ENCODE results near the gene CLDN6.
A peak's percentile ranks its signal among the peaks of the same experiment; 100 is the strongest.

Gene CLDN6

GRCh38 chr16:3008690-3009037 lies 9.3 kb downstream of the CLDN6 start:
- Histone ChIP-seq H3K4me1 (ENCODE audit: control insufficient read depth, low read depth, low read length) (peaks cover 23% of the 10 kb centered on the region), H3K27ac (ENCODE audit: low read depth, low read length) (peak overlapping the region; percentile 53), H3K4me3 (ENCODE audit: low read length) (no peak overlapping the region), H3K79me2 (ENCODE audit: control insufficient read depth, insufficient read depth, low read length) (no peaks in the 10 kb centered on the region), H3K56ac (ENCODE audit: low read length) (peak overlapping the region; percentile 78), H3K36me3 (ENCODE audit: control insufficient read depth, insufficient read depth, low read length) (no peaks in the 10 kb centered on the region), H3K23ac (ENCODE audit: low read length) (no peak overlapping the region), H3K27me3 (ENCODE audit: insufficient read depth, low read length, poor library complexity) (no peaks in the 10 kb centered on the region), H4K5ac (ENCODE audit: low read length) (no peak overlapping the region), H3K9ac (ENCODE audit: low read length) (peak overlapping the region; percentile 2), H2BK5ac (ENCODE audit: low read length) (peak overlapping the region; percentile 82), H3K4me2 (ENCODE audit: low read length) (no peak overlapping the region), H3K4ac (ENCODE audit: low read depth, low read length) (no peak overlapping the region), H2BK120ac (ENCODE audit: low read depth, low read length) (no peak overlapping the region), H3K79me1 (ENCODE audit: low read length) (no peaks in the 10 kb centered on the region), H2AK5ac (ENCODE audit: low read length) (peak overlapping the region; percentile 25), H4K8ac (ENCODE audit: low read depth, low read length) (no peak overlapping the region), H3K18ac (ENCODE audit: low read length) (peak overlapping the region; percentile 19), H2BK15ac (replicated peaks; ENCODE audit: low read depth) (no peak overlapping the region)
- no peak for DNase-seq
- WGBS (ENCODE audit: extremely low coverage, insufficient coverage, low lambda C conversion rate) = no CpG with 5 or more reads among the region's 4 CpGs

- peak overlapping the region; percentile 78 for H3K27ac ChIP-seq (ENCODE audit: low read depth, low read length)
- peak overlapping the region; percentile 66 for H3K9ac ChIP-seq (ENCODE audit: low read length)
- H3K56ac ChIP-seq (ENCODE audit: low read length) = peak overlapping the region; percentile 89
- H3K36me3 ChIP-seq (ENCODE audit: control insufficient read depth, insufficient read depth, low read length) = no peaks in the 10 kb centered on the region
- peak overlapping the region; percentile 95 for H2BK5ac ChIP-seq (ENCODE audit: low read length)
- H2BK120ac ChIP-seq (ENCODE audit: low read depth, low read length) = peak overlapping the region; percentile 64
- no CpG with 5 or more reads among the region's 17 CpGs for WGBS (ENCODE audit: extremely low coverage, insufficient coverage, low lambda C conversion rate)
- no peak overlapping the region for H4K8ac ChIP-seq (ENCODE audit: low read depth, low read length)
- no peak overlapping the region for H4K5ac ChIP-seq (ENCODE audit: low read length)
- H3K4me3 ChIP-seq (ENCODE audit: low read length) = no peak overlapping the region
- peak overlapping the region; percentile 68 for H3K4me2 ChIP-seq (ENCODE audit: low read length)
- peak overlapping the region; percentile 86 for H2AK5ac ChIP-seq (ENCODE audit: low read length)
- DNase-seq = peak; percentile 97
- peaks cover 23% of the 10 kb centered on the region for H3K4me1 ChIP-seq (ENCODE audit: control insufficient read depth, low read depth, low read length)
- H3K27me3 ChIP-seq (ENCODE audit: insufficient read depth, low read length, poor library complexity) = no peaks in the 10 kb centered on the region
- no peaks in the 10 kb centered on the region for H3K79me2 ChIP-seq (ENCODE audit: control insufficient read depth, insufficient read depth, low read length)
- H3K18ac ChIP-seq (ENCODE audit: low read length) = peak overlapping the region; percentile 81
- no peaks in the 10 kb centered on the region for H3K79me1 ChIP-seq (ENCODE audit: low read length)
- H2BK15ac ChIP-seq (replicated peaks; ENCODE audit: low read depth) = no peak overlapping the region
- peak overlapping the region; percentile 65 for H3K4ac ChIP-seq (ENCODE audit: low read depth, low read length)
- H3K23ac ChIP-seq (ENCODE audit: low read length) = peak overlapping the region; percentile 67
These were observed 9.9 kb downstream of the CLDN6 start for GRCh38 chr16:3007957-3008689.

GRCh38 chr16:3007059-3007956 lies 10.7 kb downstream of the CLDN6 start:
- peak overlapping the region; percentile 67 for H3K23ac ChIP-seq (ENCODE audit: low read length)
- WGBS (ENCODE audit: extremely low coverage, insufficient coverage, low lambda C conversion rate) = no CpG with 5 or more reads among the region's 13 CpGs
- H3K27ac ChIP-seq (ENCODE audit: low read depth, low read length) = peak overlapping the region; percentile 78
- H3K27me3 ChIP-seq (ENCODE audit: insufficient read depth, low read length, poor library complexity) = no peaks in the 10 kb centered on the region
- peak overlapping the region; percentile 64 for H2BK120ac ChIP-seq (ENCODE audit: low read depth, low read length)
- peak overlapping the region; percentile 14 for H2BK15ac ChIP-seq (replicated peaks; ENCODE audit: low read depth)
- H3K4me3 ChIP-seq (ENCODE audit: low read length) = no peak overlapping the region
- peaks cover 23% of the 10 kb centered on the region for H3K4me1 ChIP-seq (ENCODE audit: control insufficient read depth, low read depth, low read length)
- peak overlapping the region; percentile 95 for H2BK5ac ChIP-seq (ENCODE audit: low read length)
- no peak overlapping the region for H4K8ac ChIP-seq (ENCODE audit: low read depth, low read length)
- peak overlapping the region; percentile 89 for H3K56ac ChIP-seq (ENCODE audit: low read length)
- peak overlapping the region; percentile 86 for H2AK5ac ChIP-seq (ENCODE audit: low read length)
- H3K79me1 ChIP-seq (ENCODE audit: low read length) = no peaks in the 10 kb centered on the region
- H3K18ac ChIP-seq (ENCODE audit: low read length) = peak overlapping the region; percentile 81
- peak overlapping the region; percentile 65 for H3K4ac ChIP-seq (ENCODE audit: low read depth, low read length)
- no peaks in the 10 kb centered on the region for H3K79me2 ChIP-seq (ENCODE audit: control insufficient read depth, insufficient read depth, low read length)
- no peak overlapping the region for H4K5ac ChIP-seq (ENCODE audit: low read length)
- peak; percentile 47 for DNase-seq
- no peaks in the 10 kb centered on the region for H3K36me3 ChIP-seq (ENCODE audit: control insufficient read depth, insufficient read depth, low read length)
- peak overlapping the region; percentile 66 for H3K9ac ChIP-seq (ENCODE audit: low read length)
- peak overlapping the region; percentile 68 for H3K4me2 ChIP-seq (ENCODE audit: low read length)

GRCh38 chr16:3004781-3005284 lies 13.2 kb downstream of the CLDN6 start:
- peak overlapping the region; percentile 71 for H3K4me2 ChIP-seq (ENCODE audit: low read length)
- no peak overlapping the region for H2AK5ac ChIP-seq (ENCODE audit: low read length)
- H2BK120ac ChIP-seq (ENCODE audit: low read depth, low read length) = no peak overlapping the region
- H3K36me3 ChIP-seq (ENCODE audit: control insufficient read depth, insufficient read depth, low read length) = no peaks in the 10 kb centered on the region
- H3K27ac ChIP-seq (ENCODE audit: low read depth, low read length) = no peak overlapping the region
- H3K56ac ChIP-seq (ENCODE audit: low read length) = peak overlapping the region; percentile 67
- H3K4me3 ChIP-seq (ENCODE audit: low read length) = no peak overlapping the region
- peaks cover 23% of the 10 kb centered on the region for H3K4me1 ChIP-seq (ENCODE audit: control insufficient read depth, low read depth, low read length)
- no peak overlapping the region for H2BK15ac ChIP-seq (replicated peaks; ENCODE audit: low read depth)
- no peaks in the 10 kb centered on the region for H3K27me3 ChIP-seq (ENCODE audit: insufficient read depth, low read length, poor library complexity)
- H4K5ac ChIP-seq (ENCODE audit: low read length) = no peak overlapping the region
- H4K8ac ChIP-seq (ENCODE audit: low read depth, low read length) = no peak overlapping the region
- no CpG with 5 or more reads among the region's 25 CpGs for WGBS (ENCODE audit: extremely low coverage, insufficient coverage, low lambda C conversion rate)
- no peak overlapping the region for H3K18ac ChIP-seq (ENCODE audit: low read length)
- peak overlapping the region; percentile 48 for H3K9ac ChIP-seq (ENCODE audit: low read length)
- H2BK5ac ChIP-seq (ENCODE audit: low read length) = no peak overlapping the region
- no peak overlapping the region for H3K4ac ChIP-seq (ENCODE audit: low read depth, low read length)
- H3K79me2 ChIP-seq (ENCODE audit: control insufficient read depth, insufficient read depth, low read length) = no peaks in the 10 kb centered on the region
- no peaks in the 10 kb centered on the region for H3K79me1 ChIP-seq (ENCODE audit: low read length)
- peak overlapping the region; percentile 3 for H3K23ac ChIP-seq (ENCODE audit: low read length)
- peak; percentile 71 for DNase-seq

GRCh38 chr16:3004319-3004718 lies 13.7 kb downstream of the CLDN6 start:
- Histone ChIP-seq H3K79me1 (ENCODE audit: low read length) (no peaks in the 10 kb centered on the region), H3K79me2 (ENCODE audit: control insufficient read depth, insufficient read depth, low read length) (no peaks in the 10 kb centered on the region), H4K5ac (ENCODE audit: low read length) (no peak overlapping the region), H3K9ac (ENCODE audit: low read length) (no peak overlapping the region), H3K4me1 (ENCODE audit: control insufficient read depth, low read depth, low read length) (peaks cover 23% of the 10 kb centered on the region), H2BK15ac (replicated peaks; ENCODE audit: low read depth) (no peak overlapping the region), H3K36me3 (ENCODE audit: control insufficient read depth, insufficient read depth, low read length) (no peaks in the 10 kb centered on the region), H3K27me3 (ENCODE audit: insufficient read depth, low read length, poor library complexity) (no peaks in the 10 kb centered on the region), H4K8ac (ENCODE audit: low read depth, low read length) (no peak overlapping the region), H2BK120ac (ENCODE audit: low read depth, low read length) (no peak overlapping the region), H3K18ac (ENCODE audit: low read length) (no peak overlapping the region), H3K27ac (ENCODE audit: low read depth, low read length) (no peak overlapping the region), H2BK5ac (ENCODE audit: low read length) (no peak overlapping the region), H3K4ac (ENCODE audit: low read depth, low read length) (no peak overlapping the region), H3K56ac (ENCODE audit: low read length) (peak overlapping the region; percentile 42), H3K4me2 (ENCODE audit: low read length) (peak overlapping the region; percentile 46), H3K4me3 (ENCODE audit: low read length) (no peak overlapping the region), H3K23ac (ENCODE audit: low read length) (no peak overlapping the region), H2AK5ac (ENCODE audit: low read length) (no peak overlapping the region)
- WGBS (ENCODE audit: extremely low coverage, insufficient coverage, low lambda C conversion rate) = no CpG with 5 or more reads among the region's 67 CpGs
- DNase-seq = no peak
